SJSA1 (cell line): Measurements from ENCODE around the gene FAM168A. TPM values are rescaled to one million over a fixed set of nuclear protein-coding genes. Genes with fewer than 3 reads are reported as not detected.

ENCODE experiments used
- DNase-seq, 2 experiments: peaks; one replicate each; pipeline ENCODE4 v3.0.0-alpha.2; 2015 to 2020; ENCODE audit warnings: low spot score in 2 of 2, low read depth in 1 of 2
- H3K27ac ChIP-seq: fragments of 250-450 bp; sonication (Bioruptor Pico); 2 replicates; pipeline ENCODE4 v1.5.1; 2020; ENCODE audit warnings: mild to moderate bottlenecking, moderate library complexity
- H3K27me3 ChIP-seq: fragments of 250-450 bp; sonication (Bioruptor Pico); replicated peaks from 2 replicates; pipeline ENCODE4 v1.5.1; 2020; ENCODE audit warnings: mild to moderate bottlenecking, moderate library complexity
- H3K36me3 ChIP-seq: fragments of 250-450 bp; sonication (Bioruptor Pico); 2 replicates; pipeline ENCODE4 v1.5.1; 2020; ENCODE audit warnings: mild to moderate bottlenecking
- H3K4me1 ChIP-seq: fragments of 250-450 bp; sonication (Bioruptor Pico); replicated peaks from 2 replicates; pipeline ENCODE4 v1.6.1; 2021; ENCODE audit warnings: mild to moderate bottlenecking
- H3K4me3 ChIP-seq: fragments of 250-450 bp; sonication (Bioruptor Pico); 2 replicates; pipeline ENCODE4 v1.5.1; 2020; ENCODE audit warnings: mild to moderate bottlenecking
- H3K9me3 ChIP-seq: fragments of 250-450 bp; sonication (Bioruptor Pico); replicated peaks from 2 replicates; pipeline ENCODE4 v1.5.1; 2020; ENCODE audit warnings: mild to moderate bottlenecking
- total RNA-seq: library from RNA; depleted of rRNA; stranded (reverse); fragments of >200 nt; shearing (Covaris generic); gene quantifications from 2 replicates; pipeline ENCODE4 v1.2.3, GENCODE V29; 2014

The FAM168A gene
- total RNA-seq, 1 experiment from 2014 or later = 15.2 TPM

DNA sequence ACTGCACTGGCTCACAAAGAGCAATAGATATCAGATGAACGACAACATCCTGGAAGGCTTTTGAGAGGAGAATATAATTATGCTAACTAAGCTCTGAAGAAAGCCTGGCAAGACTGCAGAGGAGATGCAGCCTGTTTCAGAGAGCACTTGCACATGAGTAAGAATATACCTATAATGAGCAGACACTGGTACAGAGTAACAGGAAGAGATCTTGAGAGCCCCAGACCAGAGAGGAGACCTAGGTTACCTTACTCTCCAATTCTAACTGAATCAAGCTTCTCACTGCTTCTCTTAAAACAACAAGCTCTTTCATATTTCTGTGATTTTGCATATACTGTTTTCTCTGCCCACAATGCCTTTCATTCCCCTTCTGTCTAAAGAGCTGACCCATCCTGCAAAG, 66.5 kb downstream of the FAM168A start:
- Histone ChIP-seq H3K9me3 (no peaks in the 10 kb centered on the region), H3K27ac (no peak overlapping the region), H3K4me3 (no peak overlapping the region), H3K4me1 (peaks cover 31% of the 10 kb centered on the region), H3K27me3 (no peaks in the 10 kb centered on the region), H3K36me3 (no peaks in the 10 kb centered on the region)
- DNase-seq = no peak

DNA sequence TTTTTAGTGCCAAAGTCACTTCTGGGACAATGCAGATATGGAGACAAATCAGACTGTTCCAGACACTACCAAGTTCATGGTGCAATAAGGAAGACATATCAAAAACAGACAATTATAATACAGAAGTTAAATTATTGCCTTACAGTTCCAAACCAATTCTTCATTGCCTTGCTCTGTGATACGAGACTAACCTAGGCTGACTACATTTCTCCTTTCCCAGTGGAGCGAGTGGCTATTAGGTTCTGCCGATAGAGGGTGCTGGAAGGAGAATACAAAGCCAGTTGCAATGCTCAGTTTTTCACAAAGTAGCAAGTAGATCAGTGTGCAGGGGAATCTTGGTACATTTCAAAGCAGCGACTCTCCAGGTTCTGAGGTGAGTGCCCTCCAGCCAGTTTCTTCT, 67.8 kb downstream of the FAM168A start:
- no peak overlapping the region for H3K27ac ChIP-seq
- H3K4me3 ChIP-seq = no peak overlapping the region
- no peak for DNase-seq
- no peaks in the 10 kb centered on the region for H3K9me3 ChIP-seq
- no peaks in the 10 kb centered on the region for H3K27me3 ChIP-seq
- H3K4me1 ChIP-seq = peaks cover 31% of the 10 kb centered on the region
- no peaks in the 10 kb centered on the region for H3K36me3 ChIP-seq

GRCh38 chr11:73529204-73529530, 68.7 kb downstream of the FAM168A start:
- no peaks in the 10 kb centered on the region for H3K27me3 ChIP-seq
- H3K9me3 ChIP-seq = no peaks in the 10 kb centered on the region
- H3K27ac ChIP-seq = no peak overlapping the region
- H3K4me3 ChIP-seq = no peak overlapping the region
- peaks cover 31% of the 10 kb centered on the region for H3K4me1 ChIP-seq
- no peak for DNase-seq
- H3K36me3 ChIP-seq = no peaks in the 10 kb centered on the region

GRCh38 chr11:73528483-73529203, 69.3 kb downstream of the FAM168A start:
- Histone ChIP-seq H3K27me3 (no peaks in the 10 kb centered on the region), H3K9me3 (no peaks in the 10 kb centered on the region), H3K27ac (no peak overlapping the region), H3K36me3 (no peaks in the 10 kb centered on the region), H3K4me1 (peaks cover 31% of the 10 kb centered on the region), H3K4me3 (no peak overlapping the region)
- no peak for DNase-seq

DNA sequence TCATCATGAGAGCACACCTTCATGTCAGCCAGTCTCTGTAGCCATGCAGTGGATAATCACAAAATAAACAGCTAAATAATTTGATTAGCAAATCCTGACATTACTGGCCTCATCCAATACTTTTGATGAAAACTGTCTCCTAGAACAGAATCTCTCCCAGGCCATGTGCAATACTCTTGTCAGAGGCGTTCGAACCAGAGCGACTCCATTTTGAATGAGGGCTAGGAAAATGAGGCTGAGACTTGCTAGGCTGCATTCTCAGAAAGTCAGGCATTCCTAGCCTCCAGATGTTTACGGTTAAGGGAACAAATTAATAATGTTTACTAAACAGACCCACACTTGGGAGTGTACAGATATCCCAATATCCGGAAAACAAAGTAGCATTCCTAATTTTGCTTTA, 69.9 kb downstream of the FAM168A start:
- DNase-seq = no peak

DNA sequence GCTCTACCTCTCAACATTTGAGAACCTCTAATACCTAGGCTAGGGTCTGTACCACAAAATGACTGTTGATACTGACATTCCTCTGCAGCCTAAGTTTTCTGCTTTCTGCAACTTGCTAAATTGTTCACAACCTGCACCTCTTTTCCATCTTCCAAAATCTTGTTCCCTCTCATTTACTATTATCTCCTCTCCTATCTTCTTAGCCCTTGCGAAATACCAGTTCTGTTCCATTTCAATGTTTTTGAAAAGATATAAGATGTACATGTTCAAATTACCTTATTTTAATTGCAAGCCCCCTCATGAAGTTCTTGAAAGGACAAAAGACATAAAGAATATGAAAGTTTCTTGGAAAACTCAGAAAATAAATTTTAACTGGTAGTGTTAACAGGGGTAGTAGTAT, 72.3 kb downstream of the FAM168A start:
- Histone ChIP-seq H3K27me3 (no peaks in the 10 kb centered on the region), H3K27ac (no peak overlapping the region), H3K4me1 (peaks cover 32% of the 10 kb centered on the region), H3K4me3 (no peak overlapping the region), H3K9me3 (no peaks in the 10 kb centered on the region), H3K36me3 (no peaks in the 10 kb centered on the region)
- DNase-seq = no peak

More for the DNA sequence above, 69.9 kb downstream of the FAM168A start:
- Histone ChIP-seq H3K27me3 (no peaks in the 10 kb centered on the region), H3K36me3 (no peaks in the 10 kb centered on the region), H3K4me3 (no peak overlapping the region), H3K27ac (no peak overlapping the region), H3K9me3 (no peaks in the 10 kb centered on the region), H3K4me1 (peaks cover 28% of the 10 kb centered on the region)

GRCh38 chr11:73524774-73525173, 73.1 kb downstream of the FAM168A start:
- Histone ChIP-seq H3K27me3 (no peaks in the 10 kb centered on the region), H3K27ac (no peak overlapping the region), H3K4me3 (no peak overlapping the region), H3K4me1 (peaks cover 32% of the 10 kb centered on the region), H3K36me3 (no peaks in the 10 kb centered on the region), H3K9me3 (no peaks in the 10 kb centered on the region)
- no peak for DNase-seq

DNA sequence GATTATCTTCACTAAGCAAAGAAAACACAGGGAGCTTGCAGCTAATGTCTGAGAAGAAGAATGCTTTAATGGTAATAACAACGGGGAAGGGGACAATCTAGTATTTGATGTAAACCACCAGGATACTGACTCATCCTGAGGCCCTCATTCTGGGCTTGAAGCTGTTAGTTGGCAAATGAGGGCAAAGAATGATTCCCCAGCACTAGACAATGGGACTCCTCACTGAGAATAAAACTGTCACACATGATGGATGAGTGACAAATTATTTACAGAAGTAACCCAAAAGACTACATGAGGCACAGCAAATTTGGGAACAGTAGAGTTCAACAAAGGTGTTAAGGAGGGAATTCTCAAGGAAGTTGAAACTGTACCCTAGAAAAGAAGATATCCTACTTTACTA, 76.3 kb downstream of the FAM168A start:
- H3K4me1 ChIP-seq = peaks cover 16% of the 10 kb centered on the region
- no peak overlapping the region for H3K4me3 ChIP-seq
- H3K36me3 ChIP-seq = no peaks in the 10 kb centered on the region
- no peaks in the 10 kb centered on the region for H3K9me3 ChIP-seq
- DNase-seq = peak; percentile 42 to 45
- no peak overlapping the region for H3K27ac ChIP-seq
- H3K27me3 ChIP-seq = no peaks in the 10 kb centered on the region

DNA sequence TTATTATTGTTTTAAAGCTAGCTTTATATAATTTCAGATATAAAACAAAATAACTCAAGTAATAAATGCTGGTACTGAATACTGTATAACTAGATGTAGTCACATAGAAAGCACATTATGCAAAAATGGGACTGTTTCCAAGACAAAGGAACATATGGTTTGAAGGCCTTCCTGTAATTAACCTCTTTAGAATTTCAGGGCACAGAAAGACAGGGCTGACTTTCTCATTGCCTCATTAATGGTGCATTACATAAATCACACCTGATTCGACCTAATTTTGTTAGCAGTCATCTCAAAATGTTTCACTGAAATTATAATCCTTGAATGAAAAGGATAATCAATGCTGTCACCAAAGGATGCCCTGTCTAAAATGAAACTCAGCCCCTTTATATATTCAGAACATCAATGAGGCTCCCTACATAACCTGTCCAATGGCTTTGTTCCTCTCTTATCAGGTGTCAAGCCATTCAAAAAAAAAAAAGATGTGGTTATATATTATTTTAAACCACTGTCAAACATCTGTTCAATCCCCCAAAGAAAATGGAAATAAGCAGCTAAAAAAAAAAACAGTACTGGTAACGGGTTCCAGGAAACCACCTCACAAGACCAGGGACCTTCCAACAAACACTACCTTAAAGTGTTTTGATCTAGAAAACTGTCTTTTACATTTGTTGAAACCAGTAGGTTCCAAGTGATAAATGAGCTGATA, 77.4 kb downstream of the FAM168A start:
- Histone ChIP-seq H3K4me1 (peaks cover 16% of the 10 kb centered on the region), H3K9me3 (no peaks in the 10 kb centered on the region), H3K36me3 (no peaks in the 10 kb centered on the region), H3K27ac (no peak overlapping the region), H3K27me3 (no peaks in the 10 kb centered on the region), H3K4me3 (no peak overlapping the region)
- no peak for DNase-seq

- Histone ChIP-seq H3K9me3 (no peaks in the 10 kb centered on the region), H3K27ac (no peak overlapping the region), H3K4me3 (no peak overlapping the region), H3K27me3 (no peaks in the 10 kb centered on the region), H3K36me3 (no peaks in the 10 kb centered on the region), H3K4me1 (peaks cover 16% of the 10 kb centered on the region)
- no peak for DNase-seq
Measured at GRCh38 chr11:73519266-73519665, 78.6 kb downstream of the FAM168A start.

GRCh38 chr11:73518195-73518594, 79.7 kb downstream of the FAM168A start:
- H3K27ac ChIP-seq = no peak overlapping the region
- peaks cover 16% of the 10 kb centered on the region for H3K4me1 ChIP-seq
- no peaks in the 10 kb centered on the region for H3K27me3 ChIP-seq
- DNase-seq = no peak
- no peak overlapping the region for H3K4me3 ChIP-seq
- H3K36me3 ChIP-seq = no peaks in the 10 kb centered on the region
- H3K9me3 ChIP-seq = no peaks in the 10 kb centered on the region

GRCh38 chr11:73516080-73516479, 81.8 kb downstream of the FAM168A start:
- H3K27ac ChIP-seq = no peak overlapping the region
- DNase-seq = no peak
- H3K4me1 ChIP-seq = peaks cover 3% of the 10 kb centered on the region
- no peak overlapping the region for H3K4me3 ChIP-seq
- H3K27me3 ChIP-seq = no peaks in the 10 kb centered on the region
- H3K9me3 ChIP-seq = no peaks in the 10 kb centered on the region
- no peaks in the 10 kb centered on the region for H3K36me3 ChIP-seq

GRCh38 chr11:73513707-73514106, 84.2 kb downstream of the FAM168A start:
- Histone ChIP-seq H3K9me3 (no peaks in the 10 kb centered on the region), H3K27ac (no peak overlapping the region), H3K4me1 (no peaks in the 10 kb centered on the region), H3K27me3 (no peaks in the 10 kb centered on the region), H3K36me3 (no peaks in the 10 kb centered on the region), H3K4me3 (no peak overlapping the region)
- DNase-seq = no peak

GRCh38 chr11:73510877-73511276, 87.0 kb downstream of the FAM168A start:
- Histone ChIP-seq H3K4me1 (peaks cover 9% of the 10 kb centered on the region; the same call in 1 of the 2 replicates), H3K4me3 (no peak overlapping the region), H3K27ac (no peak overlapping the region), H3K9me3 (no peaks in the 10 kb centered on the region), H3K27me3 (no peaks in the 10 kb centered on the region), H3K36me3 (no peaks in the 10 kb centered on the region)
- DNase-seq = no peak
